GM18505 (cell line): ENCODE data around the gene KRTAP5-5.
"Not testable (repeated sequence)": the region's sequence is repeated elsewhere in the genome, so short reads cannot be mapped to it uniquely, and the experiment has no call there.

Experiments used
- ATAC-seq: cut with Tn5 transposase; IDR thresholded peaks from one replicate; pipeline ENCODE4 v1.9.1; 2021; ENCODE audit not compliant: unreplicated experiment
- POLR2A ChIP-seq: IDR thresholded peaks from 4 replicates; pipeline ENCODE4 v1.6.1; 2011; ENCODE audit warnings: borderline replicate concordance; ENCODE audit not compliant: insufficient read depth, insufficient read length; ENCODE audit errors: extremely low read depth

The KRTAP5-5 gene

DNA sequence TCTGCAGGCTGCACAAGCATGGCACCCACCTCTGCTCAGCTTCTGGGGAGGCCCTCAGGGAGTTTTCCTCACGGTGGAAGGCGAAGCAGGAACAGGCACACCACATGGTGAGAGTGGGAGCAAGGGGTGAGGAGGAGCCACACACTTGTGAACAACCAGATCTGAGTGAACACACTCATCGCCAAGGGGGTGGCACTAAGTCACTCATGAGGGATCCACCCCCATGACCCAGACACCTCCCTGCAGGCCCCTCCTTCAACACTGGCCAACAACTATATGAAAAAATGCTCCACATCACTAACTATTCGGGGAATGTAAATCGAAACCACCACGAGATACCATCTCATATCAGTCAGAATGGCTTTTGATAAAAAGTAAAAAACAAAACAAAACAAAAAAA, 30.8 kb upstream of the KRTAP5-5 start:
- TF ChIP-seq POLR2A, result no peak
- no peak for ATAC-seq

GRCh38 chr11:1600626-1601025, 28.9 kb upstream of the KRTAP5-5 start:
- no peak for TF ChIP-seq POLR2A
- ATAC-seq, result no peak

- not testable (repeated sequence) for ATAC-seq
Measured at GRCh38 chr11:1601663-1602062, 27.9 kb upstream of the KRTAP5-5 start.

- ATAC-seq, result no peak
- TF ChIP-seq POLR2A, result no peak
Measured at GRCh38 chr11:1603629-1604028, 25.9 kb upstream of the KRTAP5-5 start.

DNA sequence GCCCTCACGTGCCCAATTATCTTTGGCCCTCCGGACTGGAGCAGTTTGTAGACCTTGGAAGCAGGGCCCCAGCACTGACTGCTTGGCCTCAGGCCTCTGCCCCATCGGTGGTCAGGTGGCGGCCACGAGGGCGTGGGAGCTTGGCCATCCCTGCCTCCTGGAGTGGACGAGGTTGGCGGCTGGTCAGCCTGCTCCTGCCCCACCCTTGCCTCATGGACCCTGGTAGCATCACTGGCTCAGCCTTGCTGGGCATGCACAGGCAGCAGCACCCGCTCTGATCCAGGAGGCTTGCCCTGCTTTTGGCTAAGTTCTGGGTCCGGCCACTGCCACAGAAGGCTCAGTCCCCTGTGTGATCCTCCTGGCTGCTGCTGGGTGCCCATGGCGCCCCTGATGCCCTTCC, 25.4 kb upstream of the KRTAP5-5 start:
- no peak for TF ChIP-seq POLR2A
- no peak for ATAC-seq

DNA sequence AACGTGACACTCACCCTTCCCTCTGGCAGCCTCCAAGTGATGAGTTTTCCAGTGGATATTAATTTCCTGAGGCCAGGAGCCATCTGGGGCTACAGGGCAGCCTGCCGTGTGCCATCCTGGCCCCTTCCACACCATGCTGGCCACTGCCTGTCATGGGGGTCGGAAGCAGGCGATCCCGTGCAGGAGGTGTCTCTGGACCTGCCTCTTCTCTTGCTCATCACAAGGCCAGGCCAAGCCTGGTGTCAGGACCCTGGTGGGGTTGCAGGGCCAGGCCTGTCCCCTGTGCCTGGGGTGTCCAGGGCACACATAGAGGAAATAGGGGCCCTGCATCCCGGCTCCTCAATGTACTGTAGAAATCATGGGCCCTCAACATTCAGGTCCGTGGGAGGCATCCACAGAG, 24.9 kb upstream of the KRTAP5-5 start:
- no peak for ATAC-seq
- no peak for TF ChIP-seq POLR2A

GRCh38 chr11:1605923-1606322, 23.7 kb upstream of the KRTAP5-5 start:
- ATAC-seq, result not testable (repeated sequence)

- not testable (repeated sequence) for ATAC-seq
Measured at GRCh38 chr11:1607156-1607845, 22.3 kb upstream of the KRTAP5-5 start.

- not testable (repeated sequence) for ATAC-seq
Measured at GRCh38 chr11:1607901-1608300, 21.7 kb upstream of the KRTAP5-5 start.

- TF ChIP-seq POLR2A, result no peak
- ATAC-seq, result no peak
Measured at GRCh38 chr11:1608363-1608762, 21.2 kb upstream of the KRTAP5-5 start, which contains the start of gene KRTAP5-3. Gene KRTAP5-3 (minus strand): TSS chr11:1608463. CDS start chr11:1608385, 78 bp downstream.

- no peak for TF ChIP-seq POLR2A
- ATAC-seq, result no peak
Measured at GRCh38 chr11:1618231-1618630, 11.3 kb upstream of the KRTAP5-5 start.

- ATAC-seq, result no peak
- no peak for TF ChIP-seq POLR2A
Measured at GRCh38 chr11:1619449-1619848, 10.1 kb upstream of the KRTAP5-5 start.

DNA sequence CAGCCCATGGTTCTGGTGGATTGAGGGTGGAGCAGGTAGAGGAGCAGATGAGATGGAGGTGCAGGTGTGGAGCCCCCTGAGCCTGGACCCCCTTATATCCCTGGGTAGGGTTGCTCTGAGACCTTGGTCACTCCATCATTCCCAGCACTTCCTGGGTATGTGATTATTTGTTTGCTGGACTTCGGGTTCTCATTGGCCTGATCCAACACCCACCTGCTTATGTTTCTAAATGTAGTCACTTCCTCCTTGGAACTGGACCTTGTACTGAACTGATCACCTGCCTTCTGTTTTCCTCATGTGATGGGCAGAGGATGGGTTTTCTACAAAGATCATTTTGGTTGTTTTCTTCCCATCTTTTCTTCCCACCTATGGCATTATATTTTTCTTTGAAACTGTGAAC, 7.5 kb upstream of the KRTAP5-5 start, which contains the start of gene KRTAP5-4:
KRTAP5-4 (minus strand) TSS at position 53 of the 400 bp plus-strand sequence; CDS start at position 8, 45 bp downstream.
- no peak for ATAC-seq
- no peak for TF ChIP-seq POLR2A

DNA sequence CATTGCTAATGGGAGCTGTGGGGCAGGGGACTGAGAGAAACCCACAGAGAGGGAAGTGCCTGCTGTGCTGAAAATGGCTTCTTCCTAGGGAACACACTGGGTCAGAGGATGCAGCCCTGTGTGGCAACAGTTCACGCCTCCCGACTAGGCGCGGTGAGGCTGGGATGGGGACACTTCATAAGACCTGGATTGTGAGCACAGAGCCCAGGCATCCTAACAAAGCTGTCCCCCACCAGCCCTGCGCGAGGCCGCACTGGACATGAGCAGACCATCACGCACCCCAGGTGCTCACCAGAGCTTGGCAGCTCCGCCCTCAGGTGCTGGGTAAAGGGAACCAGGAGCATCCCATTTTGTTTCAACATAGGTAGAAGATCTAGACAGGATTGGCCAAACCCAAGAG, 5.9 kb upstream of the KRTAP5-5 start:
- no peak for TF ChIP-seq POLR2A
- no peak for ATAC-seq

DNA sequence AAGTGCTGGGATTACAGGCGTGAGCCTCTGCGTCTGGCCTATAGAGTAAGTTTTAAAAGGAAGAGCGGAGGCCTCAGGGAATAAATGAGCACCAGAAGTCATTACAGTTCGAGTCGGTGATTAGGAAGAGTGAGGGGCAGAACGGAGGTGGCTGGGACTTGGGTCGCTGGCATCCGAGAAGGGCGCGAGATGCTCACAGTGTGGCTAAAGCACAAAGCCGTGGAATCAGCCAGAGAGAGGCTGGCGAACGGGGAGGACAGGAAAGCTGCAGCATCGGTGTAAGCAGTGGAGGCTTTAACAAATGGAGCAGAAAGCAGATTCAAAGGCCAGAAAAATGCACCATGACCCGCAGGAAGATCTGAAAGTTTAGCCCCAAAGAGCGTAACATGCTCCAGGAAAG, 5.0 kb upstream of the KRTAP5-5 start:
- no peak for ATAC-seq
- no peak for TF ChIP-seq POLR2A

DNA sequence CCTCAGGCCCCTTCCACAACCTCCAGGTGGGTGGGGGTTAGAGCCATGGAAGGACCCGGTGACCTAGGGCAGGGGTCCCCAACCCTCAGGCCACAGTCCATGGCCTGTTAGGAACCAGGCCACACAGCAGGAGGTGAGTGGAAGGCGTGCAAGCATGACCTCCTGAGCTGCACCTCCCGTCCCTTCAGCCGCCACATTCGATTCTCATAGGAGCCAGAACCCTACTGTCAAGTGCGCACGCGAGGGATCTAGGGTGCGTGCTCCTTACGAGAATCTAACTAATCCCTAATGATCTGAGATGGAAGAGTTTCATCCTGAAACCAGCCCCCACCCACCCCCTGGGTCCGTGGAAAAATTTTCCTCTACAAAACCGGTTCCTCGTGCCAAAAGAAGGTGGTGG, 4.0 kb upstream of the KRTAP5-5 start:
- TF ChIP-seq POLR2A, result no peak
- no peak for ATAC-seq
